ENCODE measurements around the gene CDK14. TPM values are rescaled to one million over a fixed set of nuclear protein-coding genes. Genes with fewer than 3 reads are reported as not detected.

The CDK14 gene
- total and polyA plus RNA-seq, 4 donors: 4.2 to 12.4 (median 7.4) TPM

DNA sequence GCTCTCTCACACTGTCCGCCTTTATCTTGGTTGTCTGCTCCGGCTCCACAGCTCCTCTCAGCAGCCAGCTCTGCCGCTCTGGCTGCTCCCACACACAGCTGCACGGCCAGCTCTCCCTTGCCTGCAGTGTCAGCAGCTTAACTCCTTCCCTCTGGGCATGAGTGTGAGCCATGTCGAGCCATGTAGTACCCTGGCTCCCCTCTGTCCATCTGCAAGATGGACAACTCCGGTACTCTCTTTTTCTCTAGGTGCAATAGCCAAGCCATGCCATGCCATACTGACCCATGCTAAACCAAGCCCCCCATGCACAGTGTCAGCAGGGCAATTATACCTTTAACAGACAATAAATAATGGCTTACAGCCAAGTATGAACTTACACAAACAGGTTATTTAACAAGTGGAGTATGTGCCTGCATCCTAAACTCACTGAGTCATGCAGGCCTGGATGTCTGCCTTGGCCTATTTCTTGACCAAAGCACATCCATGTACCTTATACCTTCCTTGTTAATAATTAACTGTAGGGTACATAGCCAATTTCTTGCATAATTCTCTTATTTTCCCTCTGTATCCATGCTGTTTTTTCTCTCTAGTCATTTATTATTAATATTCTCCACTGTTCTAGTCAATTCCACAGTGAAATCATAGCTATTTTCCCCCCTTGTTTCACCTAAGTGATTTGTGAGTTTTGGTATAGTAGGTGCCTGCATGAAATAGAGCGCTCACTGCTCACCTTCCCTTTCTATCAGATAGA, 170.9 kb downstream of the CDK14 start:
- H3K27me3 ChIP-seq (ENCODE audit: control insufficient read depth in 4 of 4, insufficient read depth in 4 of 4, low read length in 3 of 4): no peaks in the 10 kb centered on the region
- DNase-seq (ENCODE audit: low spot score): no peak
- 35% methylated on average over 7 of the region's 7 CpGs for WGBS
- TF ChIP-seq TAF1 (conservative IDR thresholded peaks at IDR 0.05): no peak
- TF ChIP-seq EGR1 (IDR thresholded peaks at IDR 0.05; ENCODE audit: low read depth in 2 of 2): peak in 1 of 2 donors; percentile 19
- TF ChIP-seq RXRA (IDR thresholded peaks at IDR 0.05): peak; percentile 62 to 76
- no peak for TF ChIP-seq NR2F2 (IDR thresholded peaks at IDR 0.05)
- TF ChIP-seq, protein P1, sequence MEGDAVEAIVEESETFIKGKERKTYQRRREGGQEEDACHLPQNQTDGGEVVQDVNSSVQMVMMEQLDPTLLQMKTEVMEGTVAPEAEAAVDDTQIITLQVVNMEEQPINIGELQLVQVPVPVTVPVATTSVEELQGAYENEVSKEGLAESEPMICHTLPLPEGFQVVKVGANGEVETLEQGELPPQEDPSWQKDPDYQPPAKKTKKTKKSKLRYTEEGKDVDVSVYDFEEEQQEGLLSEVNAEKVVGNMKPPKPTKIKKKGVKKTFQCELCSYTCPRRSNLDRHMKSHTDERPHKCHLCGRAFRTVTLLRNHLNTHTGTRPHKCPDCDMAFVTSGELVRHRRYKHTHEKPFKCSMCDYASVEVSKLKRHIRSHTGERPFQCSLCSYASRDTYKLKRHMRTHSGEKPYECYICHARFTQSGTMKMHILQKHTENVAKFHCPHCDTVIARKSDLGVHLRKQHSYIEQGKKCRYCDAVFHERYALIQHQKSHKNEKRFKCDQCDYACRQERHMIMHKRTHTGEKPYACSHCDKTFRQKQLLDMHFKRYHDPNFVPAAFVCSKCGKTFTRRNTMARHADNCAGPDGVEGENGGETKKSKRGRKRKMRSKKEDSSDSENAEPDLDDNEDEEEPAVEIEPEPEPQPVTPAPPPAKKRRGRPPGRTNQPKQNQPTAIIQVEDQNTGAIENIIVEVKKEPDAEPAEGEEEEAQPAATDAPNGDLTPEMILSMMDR (IDR thresholded peaks at IDR 0.05; ENCODE audit: low read depth, low read length, missing input control): no peak
- peak; percentile 83 to 89 for TF ChIP-seq JUND (IDR thresholded peaks at IDR 0.05)
- TF ChIP-seq ATF3 (IDR thresholded peaks at IDR 0.05): peak; percentile 31
- TF ChIP-seq RAD21 (IDR thresholded peaks at IDR 0.05): peak in 1 of 2 donors; percentile 35
- peak; percentile 64 for TF ChIP-seq ZBTB33 (IDR thresholded peaks at IDR 0.05)
- TF ChIP-seq FOXA1 (IDR thresholded peaks at IDR 0.05): peak; percentile 71
- TF ChIP-seq FOXA2 (IDR thresholded peaks at IDR 0.05): peak; percentile 88
- peak; percentile 60 for TF ChIP-seq REST (IDR thresholded peaks at IDR 0.05)
- peak in 1 of 2 donors; percentile 26 for TF ChIP-seq GABPA (IDR thresholded peaks at IDR 0.05 in 1 of 2, conservative IDR thresholded peaks at IDR 0.05 in 1 of 2)
- peak; percentile 80 to 83 for TF ChIP-seq HNF4A (conservative IDR thresholded peaks at IDR 0.05)
- TF ChIP-seq SP1 (IDR thresholded peaks at IDR 0.05): peak; percentile 70
- TF ChIP-seq YY1 (IDR thresholded peaks at IDR 0.05): peak; percentile 86
- peak; percentile 69 for TF ChIP-seq MAX (IDR thresholded peaks at IDR 0.05)
- TF ChIP-seq HNF4G (IDR thresholded peaks at IDR 0.05): no peak
- peak overlapping the region; percentile 85 to 97 for H3K27ac ChIP-seq (ENCODE audit: low read depth in 1 of 2, low read length in 2 of 2)
- peak overlapping the region in 1 of 2 donors; percentile 88 for H3K9ac ChIP-seq (ENCODE audit: low read depth in 1 of 2, low read length in 2 of 2)
- H3K9me3 ChIP-seq (ENCODE audit: control insufficient read depth in 4 of 4, low read length in 3 of 4): peaks cover 0 to 4% (median 2%) of the 10 kb centered on the region in 4 donors
- H3K4me3 ChIP-seq (ENCODE audit: low read depth in 1 of 3, low read length in 3 of 3): no peak overlapping the region
- no peaks in the 10 kb centered on the region for H3K36me3 ChIP-seq (ENCODE audit: control insufficient read depth in 4 of 4, insufficient read depth in 3 of 4, low read depth in 1 of 4, low read length in 3 of 4)
- peaks cover 6 to 55% (median 50%) of the 10 kb centered on the region in 4 donors for H3K4me1 ChIP-seq (ENCODE audit: control insufficient read depth in 4 of 4, insufficient read depth in 4 of 4, low read length in 3 of 4)
